K562 (cell line): ENCODE results near the gene ATXN7L1. TPM values are rescaled to one million over a fixed set of nuclear protein-coding genes. Genes with fewer than 3 reads are reported as not detected.

Experiments
- CBX2 ChIP-seq: fragments of 200-600 bp; sonication (generic); IDR thresholded peaks from one replicate; pipeline ENCODE4 v1.6.1; 2012; ENCODE audit warnings: mild to moderate bottlenecking, low read length, inconsistent platforms; ENCODE audit not compliant: insufficient read depth, poor library complexity, severe bottlenecking
- CEBPG ChIP-seq, 3 experiments: fragments of 200-800 bp in 1 of 3; sonication (Bioruptor generic) in 1 of 3; sonication (generic) in 1 of 3; formaldehyde crosslinking in 1 of 3; IDR thresholded peaks in 2 of 3; conservative IDR thresholded peaks in 1 of 3; 2 replicates each; pipeline versions ENCODE4 v1.6.1 to v1.8.0; 2016 to 2022; ENCODE audit warnings: missing compliant biosample characterization in 2 of 3, missing genetic modification characterization in 2 of 3, mild to moderate bottlenecking in 1 of 3, missing genetic modification reagents in 1 of 3
- COPS2 ChIP-seq: fragments of 450-650 bp; conservative IDR thresholded peaks from 2 replicates; pipeline ENCODE4 v1.6.1; 2016; ENCODE audit warnings: mild to moderate bottlenecking, moderate library complexity
- DDX20 ChIP-seq: fragments of 450-650 bp; IDR thresholded peaks from 2 replicates; pipeline ENCODE4 v1.6.1; 2016; ENCODE audit warnings: missing genetic modification characterization, low read depth, mild to moderate bottlenecking, missing compliant biosample characterization, moderate library complexity
- FOXM1 ChIP-seq, 2 experiments: fragments of 450-650 bp in 1 of 2; sonication (generic) in 1 of 2; formaldehyde crosslinking in 1 of 2; IDR thresholded peaks; 2 replicates each; pipeline versions ENCODE4 v1.6.1 to v1.9.0; 2017 to 2022; ENCODE audit warnings: low read depth in 2 of 2, mild to moderate bottlenecking in 2 of 2, missing genetic modification reagents in 1 of 2, moderate library complexity in 1 of 2
- FOXP1 ChIP-seq: sonication (generic); formaldehyde crosslinking; IDR thresholded peaks from 2 replicates; pipeline ENCODE4 v1.8.0; 2022; ENCODE audit warnings: mild to moderate bottlenecking, missing genetic modification reagents
- HMGXB4 ChIP-seq: sonication (generic); formaldehyde crosslinking; IDR thresholded peaks from 2 replicates; pipeline ENCODE4 v1.8.1; 2023; ENCODE audit warnings: mild to moderate bottlenecking, missing genetic modification reagents
- MXD1 ChIP-seq: fragments of 250-450 bp; sonication (Bioruptor Pico); IDR thresholded peaks from 2 replicates; pipeline ENCODE4 v1.8.0; 2021; ENCODE audit warnings: borderline replicate concordance, mild to moderate bottlenecking, moderate library complexity; ENCODE audit not compliant: poor library complexity, severe bottlenecking
- NCOA1 ChIP-seq: fragments of 450-650 bp; IDR thresholded peaks from 2 replicates; pipeline ENCODE4 v1.6.1; 2016; ENCODE audit warnings: low read depth
- PKNOX1 ChIP-seq: fragments of 450-650 bp; IDR thresholded peaks from 2 replicates; pipeline ENCODE4 v1.6.1; 2016
- RNF2 ChIP-seq: sonication (generic); IDR thresholded peaks from 2 replicates; pipeline ENCODE4 v1.6.1; 2016
- SAFB2 ChIP-seq: fragments of 200-400 bp; formaldehyde crosslinking; IDR thresholded peaks from 2 replicates; pipeline ENCODE4 v1.6.1; 2018; ENCODE audit warnings: borderline replicate concordance, low read length, low read depth, moderate library complexity; ENCODE audit not compliant: severe bottlenecking
- SNIP1 ChIP-seq: fragments of 450-650 bp; IDR thresholded peaks from 2 replicates; pipeline ENCODE4 v1.7.1; 2017; ENCODE audit warnings: low read depth, mild to moderate bottlenecking
- U2AF2 ChIP-seq: fragments of 200-400 bp; formaldehyde crosslinking; optimal IDR thresholded peaks from 2 replicates; pipeline ENCODE3; 2017; ENCODE audit warnings: low read depth, mild to moderate bottlenecking, low read length
- ZBTB49 ChIP-seq: sonication (generic); formaldehyde crosslinking; IDR thresholded peaks from 2 replicates; pipeline ENCODE4 v1.8.0; 2022; ENCODE audit warnings: missing genetic modification reagents, mild to moderate bottlenecking, borderline replicate concordance
- ZNF143 ChIP-seq: sonication (generic); formaldehyde crosslinking; IDR thresholded peaks from 2 replicates; pipeline ENCODE4 v1.9.0; 2022; ENCODE audit warnings: mild to moderate bottlenecking, missing genetic modification reagents
- ZNF146 ChIP-seq: IDR thresholded peaks from one replicate; pipeline ENCODE4 v1.6.1; 2018; ENCODE audit warnings: missing compliant biosample characterization; ENCODE audit not compliant: unreplicated experiment
- ZNF184 ChIP-seq: sonication (generic); formaldehyde crosslinking; IDR thresholded peaks from 2 replicates; pipeline ENCODE4 v1.5.0; 2020; ENCODE audit warnings: missing genetic modification reagents
- ZNF311 ChIP-seq: fragments of 250-450 bp; sonication (Bioruptor Pico); IDR thresholded peaks from 2 replicates; pipeline ENCODE4 v1.4.0; 2020; ENCODE audit warnings: mild to moderate bottlenecking, moderate library complexity
- ZNF584 ChIP-seq: fragments of 200-800 bp; sonication (Bioruptor generic); IDR thresholded peaks from 2 replicates; pipeline ENCODE4 v1.6.1; 2016; ENCODE audit warnings: low read depth, mild to moderate bottlenecking, missing genetic modification characterization, missing compliant biosample characterization
- ZNF766 ChIP-seq: fragments of 200-800 bp; sonication (Bioruptor generic); conservative IDR thresholded peaks from 2 replicates; pipeline ENCODE4 v1.6.1; 2016; ENCODE audit warnings: missing genetic modification characterization, missing compliant biosample characterization
- ZNF778 ChIP-seq: fragments of 450-650 bp; formaldehyde crosslinking; IDR thresholded peaks from 2 replicates; pipeline ENCODE4 v1.4.0; 2020; ENCODE audit warnings: mild to moderate bottlenecking, moderate library complexity
- polyA plus RNA-seq, 8 experiments: library from polyadenylated mRNA; depleted of rRNA in 4 of 8; stranded (reverse) in 5 of 8; unstranded in 3 of 8; fragments of >200 nt; fragmentation: Nextera tagmentation in 2 of 8; fragmentation: Illumina TruSeq in 1 of 8; extraction: Ambion mirVana in 2 of 8; extraction: Trizol in 1 of 8; gene quantifications; 2 replicates each; pipeline versions ENCODE4 v1.2.1 to v1.2.3, GENCODE V29; 2011 to 2014; ENCODE audit warnings: inconsistent platforms in 1 of 8, missing spikeins in 1 of 8
- total RNA-seq, 7 experiments: library from RNA; depleted of rRNA in 6 of 7; stranded (reverse); fragments of >200 nt in 6 of 7; fragmentation: Illumina TruSeq in 2 of 7; extraction: Trizol in 2 of 7; gene quantifications; 2 replicates each; pipeline versions ENCODE4 v1.2.1 to v1.2.3, GENCODE V29; 2011 to 2021; ENCODE audit warnings: low replicate concordance in 1 of 7

The ATXN7L1 gene
- total and polyA plus RNA-seq, 9 of the 15 experiments (the other 6 are each of a cell fraction or from before 2014, with no cell fraction given), result 6.6 to 13.7 (median 10.7) TPM

GRCh38 chr7:105743351-105744090 lies 132.9 kb downstream of the ATXN7L1 start (continued):
- TF ChIP-seq U2AF2 (no peak), CBX2 (no peak), SNIP1 (no peak), FOXM1 (IDR thresholded peaks at IDR 0.05; ENCODE audit: low read depth) (no peak), FOXM1 (CRISPR knock-in tag; IDR thresholded peaks at IDR 0.05; ENCODE audit: low read depth) (no peak), SAFB2 (no peak), ZNF146 (no peak), ZNF311 (CRISPR knock-in tag) (no peak), ZNF584 (CRISPR knock-in tag) (no peak), PKNOX1 (0 out of 2 replicates have a peak, but pooled peaks have one; percentile 21), CEBPG (CRISPR knock-in tag; IDR thresholded peaks at IDR 0.05) (no peak), CEBPG (tag; conservative IDR thresholded peaks at IDR 0.05 in 1 of 2, IDR thresholded peaks at IDR 0.05 in 1 of 2) (0 out of 4 replicates have a peak, but pooled peaks of 1 of the 2 experiments have one; percentile 21), ZNF184 (no peak), FOXP1 (no peak), ZNF143 (CRISPR knock-in tag) (no peak), COPS2 (no peak), ZNF778 (CRISPR knock-in tag) (no peak), NCOA1 (no peak), MXD1 (CRISPR knock-in tag) (no peak), ZBTB49 (CRISPR knock-in tag) (no peak), ZNF766 (CRISPR knock-in tag) (0 out of 2 replicates have a peak, but pooled peaks have one; percentile 56), HMGXB4 (no peak), DDX20 (tag) (no peak), RNF2 (no peak)
